CD8-positive, alpha-beta memory T cell (primary cell): ENCODE measurements around the gene FDXR. TPM values are rescaled to one million over a fixed set of nuclear protein-coding genes. Genes with fewer than 3 reads are reported as not detected.
A peak's percentile ranks its signal among the peaks of the same experiment; 100 is the strongest.

Source experiments
- CTCF ChIA-PET: fragments of 350-600 bp; sonication (Branson Sonifier 250); formaldehyde crosslinking; loops from one replicate; lab custom pipeline; 2021; ENCODE audit warnings: antibody characterized with exemption; lab: Charles Lee
- POLR2A ChIA-PET: fragments of 350-600 bp; sonication (Branson Sonifier 250); formaldehyde crosslinking; loops from one replicate; lab custom pipeline; 2021; ENCODE audit warnings: antibody characterized with exemption; lab: Charles Lee
- DNase-seq, 5 donors: peaks; one replicate each; pipeline versions ENCODE4 v3.0.0 to v3.0.0-alpha.2; 2020 to 2022; ENCODE audit warnings: mixed read lengths in 1 of 5
- H3K27ac ChIP-seq: one replicate; pipeline ENCODE4 v1.7.0; 2013; ENCODE audit warnings: low read depth, mild to moderate bottlenecking, low read length, moderate library complexity
- H3K27me3 ChIP-seq: 2 replicates; pipeline ENCODE4 v1.7.0; 2013; ENCODE audit warnings: low read length, mild to moderate bottlenecking; ENCODE audit not compliant: insufficient read depth, poor library complexity, severe bottlenecking
- H3K36me3 ChIP-seq: 2 replicates; pipeline ENCODE4 v1.7.0; 2013; ENCODE audit warnings: mild to moderate bottlenecking, low read length, moderate library complexity; ENCODE audit not compliant: insufficient read depth
- H3K4me1 ChIP-seq: 2 replicates; pipeline ENCODE4 v1.7.0; 2013; ENCODE audit warnings: mild to moderate bottlenecking, low read length, moderate library complexity; ENCODE audit not compliant: insufficient read depth
- H3K4me3 ChIP-seq: 2 replicates; pipeline ENCODE4 v1.7.0; 2013; ENCODE audit warnings: mild to moderate bottlenecking, low read length
- H3K9me3 ChIP-seq: 2 replicates; pipeline ENCODE4 v1.7.0; 2013; ENCODE audit warnings: mild to moderate bottlenecking, low read length
- H3K27ac Mint-ChIP-seq, 8 donors: one replicate each; pipeline ENCODE4 v1.8.0; 2020 to 2021; ENCODE audit warnings: mixed read lengths in 8 of 8, mild to moderate bottlenecking in 6 of 8, inconsistent platforms in 3 of 8, moderate library complexity in 3 of 8
- H3K27me3 Mint-ChIP-seq, 2 donors: one replicate each; pipeline ENCODE4 v1.8.0; 2020 to 2021; ENCODE audit warnings: mixed read lengths in 2 of 2, mild to moderate bottlenecking in 1 of 2, moderate library complexity in 1 of 2
- H3K36me3 Mint-ChIP-seq, 3 donors: one replicate each; pipeline ENCODE4 v1.8.0; 2020 to 2021; ENCODE audit warnings: mixed read lengths in 3 of 3, inconsistent platforms in 1 of 3, mild to moderate bottlenecking in 1 of 3
- H3K4me1 Mint-ChIP-seq, 3 donors: one replicate each; pipeline ENCODE4 v1.8.0; 2020 to 2021; ENCODE audit warnings: mixed read lengths in 3 of 3, inconsistent platforms in 1 of 3, mild to moderate bottlenecking in 1 of 3
- H3K4me3 Mint-ChIP-seq, 7 donors: one replicate each; pipeline ENCODE4 v1.8.0; 2020 to 2021; ENCODE audit warnings: mixed read lengths in 7 of 7, mild to moderate bottlenecking in 6 of 7, moderate library complexity in 4 of 7, inconsistent platforms in 2 of 7
- H3K9me3 Mint-ChIP-seq, 5 donors: one replicate each; pipeline ENCODE4 v1.8.0; 2020 to 2022; ENCODE audit warnings: mixed read lengths in 5 of 5, mild to moderate bottlenecking in 3 of 5, moderate library complexity in 2 of 5, inconsistent platforms in 1 of 5
- polyA plus RNA-seq: library from polyadenylated mRNA; unstranded; fragments of 300-500 nt; fragmentation: Illumina TruSeq; gene quantifications from one replicate; pipeline ENCODE4 v1.2.3, GENCODE V29; 2021
- total RNA-seq, 2 experiments: library from RNA; stranded (reverse); gene quantifications; one replicate each; pipeline ENCODE4 v1.2.3, GENCODE V29; 2021

Gene FDXR
- total and polyA plus RNA-seq, 3 experiments from 2014 or later: 6.4 to 33.3 (median 32.9) TPM

- peaks cover 0 to 1% (median 0%) of the 10 kb centered on the region in 5 donors for H3K9me3 Mint-ChIP-seq
- H3K4me3 Mint-ChIP-seq: no peak overlapping the region
- H3K27ac ChIP-seq: no peak overlapping the region
- ChIA-PET POLR2A (interaction anchor here (0.6 kb wide), 1 partner anchor 480 kb away, joined by 3 read pairs; no protein-coding TSS in a partner anchor), CTCF (interaction anchor here (1.0 to 1.4 kb wide), 2 partner anchors 13 to 23 kb away, joined by 4 read pairs; no protein-coding TSS in a partner anchor)
- H3K36me3 ChIP-seq: no peaks in the 10 kb centered on the region
- H3K27me3 Mint-ChIP-seq: peaks cover 2 to 10% of the 10 kb centered on the region in 2 donors
- no peak overlapping the region for H3K27ac Mint-ChIP-seq
- no peaks in the 10 kb centered on the region for H3K27me3 ChIP-seq
- peaks cover 10 to 22% (median 15%) of the 10 kb centered on the region in 3 donors for H3K4me1 Mint-ChIP-seq
- no peaks in the 10 kb centered on the region for H3K9me3 ChIP-seq
- H3K4me1 ChIP-seq: no peaks in the 10 kb centered on the region
- no peak for DNase-seq
- H3K4me3 ChIP-seq: no peak overlapping the region
- peaks cover 0 to 10% (median 0%) of the 10 kb centered on the region in 3 donors for H3K36me3 Mint-ChIP-seq
These were observed 30.0 kb downstream of the FDXR start for GRCh38 chr17:74842599-74843351.

GRCh38 chr17:74842146-74842598 lies 30.6 kb downstream of the FDXR start:
- peak overlapping the region in 2 of 7 donors; percentile 35 to 37 for H3K4me3 Mint-ChIP-seq
- Histone ChIP-seq H3K4me3 (no peak overlapping the region), H3K9me3 (no peaks in the 10 kb centered on the region), H3K27ac (no peak overlapping the region), H3K36me3 (no peaks in the 10 kb centered on the region), H3K27me3 (no peaks in the 10 kb centered on the region), H3K4me1 (no peaks in the 10 kb centered on the region)
- POLR2A ChIA-PET: no interaction called here
- H3K4me1 Mint-ChIP-seq: peaks cover 10 to 22% (median 15%) of the 10 kb centered on the region in 3 donors
- no peak for DNase-seq
- peaks cover 0 to 16% (median 0%) of the 10 kb centered on the region in 3 donors for H3K36me3 Mint-ChIP-seq
- peak overlapping the region in 2 of 8 donors; percentile 15 to 43 for H3K27ac Mint-ChIP-seq
- peaks cover 0 to 1% (median 0%) of the 10 kb centered on the region in 5 donors for H3K9me3 Mint-ChIP-seq
- peaks cover 2 to 10% of the 10 kb centered on the region in 2 donors for H3K27me3 Mint-ChIP-seq
- CTCF ChIA-PET: interaction anchor here (1.4 kb wide), 1 partner anchor 14 kb away, joined by 4 read pairs; no protein-coding TSS in a partner anchor

GRCh38 chr17:74840989-74841666 lies 31.7 kb downstream of the FDXR start:
- no peak overlapping the region for H3K4me3 ChIP-seq
- ChIA-PET POLR2A (no interaction called here), CTCF (no interaction called here)
- H3K27me3 ChIP-seq: no peaks in the 10 kb centered on the region
- H3K36me3 ChIP-seq: no peaks in the 10 kb centered on the region
- Mint-ChIP-seq H3K27ac (peak overlapping the region in 1 of 8 donors; percentile 13), H3K27me3 (peaks cover 2 to 10% of the 10 kb centered on the region in 2 donors), H3K4me1 (peaks cover 10 to 22% (median 15%) of the 10 kb centered on the region in 3 donors), H3K36me3 (peaks cover 2 to 25% (median 2%) of the 10 kb centered on the region in 3 donors), H3K9me3 (peaks cover 0 to 1% (median 0%) of the 10 kb centered on the region in 5 donors), H3K4me3 (peak overlapping the region in 1 of 7 donors; percentile 35)
- H3K4me1 ChIP-seq: no peaks in the 10 kb centered on the region
- H3K9me3 ChIP-seq: no peaks in the 10 kb centered on the region
- no peak overlapping the region for H3K27ac ChIP-seq
- no peak for DNase-seq

- Histone ChIP-seq H3K4me1 (no peaks in the 10 kb centered on the region), H3K9me3 (no peaks in the 10 kb centered on the region), H3K27ac (no peak overlapping the region), H3K27me3 (no peaks in the 10 kb centered on the region), H3K4me3 (no peak overlapping the region), H3K36me3 (no peaks in the 10 kb centered on the region)
- peaks cover 10 to 22% (median 15%) of the 10 kb centered on the region in 3 donors for H3K4me1 Mint-ChIP-seq
- peaks cover 0 to 1% (median 0%) of the 10 kb centered on the region in 5 donors for H3K9me3 Mint-ChIP-seq
- ChIA-PET POLR2A (no interaction called here), CTCF (no interaction called here)
- peak overlapping the region in 2 of 8 donors; percentile 48 to 63 for H3K27ac Mint-ChIP-seq
- peaks cover 2 to 10% of the 10 kb centered on the region in 2 donors for H3K27me3 Mint-ChIP-seq
- no peak overlapping the region for H3K4me3 Mint-ChIP-seq
- H3K36me3 Mint-ChIP-seq: peaks cover 2 to 34% (median 5%) of the 10 kb centered on the region in 3 donors
- no peak for DNase-seq
These were observed 32.6 kb downstream of the FDXR start for GRCh38 chr17:74839990-74840852.

GRCh38 chr17:74838274-74838673 lies 34.5 kb downstream of the FDXR start:
- Mint-ChIP-seq H3K27ac (no peak overlapping the region), H3K36me3 (peaks cover 2 to 45% (median 5%) of the 10 kb centered on the region in 3 donors), H3K4me1 (peaks cover 10 to 19% (median 11%) of the 10 kb centered on the region in 3 donors), H3K27me3 (peaks cover 0 to 10% of the 10 kb centered on the region in 2 donors), H3K9me3 (peaks cover 0 to 1% (median 0%) of the 10 kb centered on the region in 5 donors), H3K4me3 (no peak overlapping the region)
- H3K4me1 ChIP-seq: no peaks in the 10 kb centered on the region
- H3K27ac ChIP-seq: no peak overlapping the region
- ChIA-PET CTCF (interaction anchor here (1.4 to 1.7 kb wide), 2 partner anchors 10 to 48 kb away, joined by 3 to 6 read pairs; no protein-coding TSS in a partner anchor), POLR2A (no interaction called here)
- no peak overlapping the region for H3K4me3 ChIP-seq
- H3K36me3 ChIP-seq: no peaks in the 10 kb centered on the region
- no peaks in the 10 kb centered on the region for H3K27me3 ChIP-seq
- DNase-seq: no peak
- no peaks in the 10 kb centered on the region for H3K9me3 ChIP-seq

- H3K27me3 Mint-ChIP-seq: peaks cover 0 to 8% of the 10 kb centered on the region in 2 donors
- ChIA-PET POLR2A (no interaction called here), CTCF (no interaction called here)
- H3K27ac ChIP-seq: no peak overlapping the region
- no peak overlapping the region for H3K27ac Mint-ChIP-seq
- no peak for DNase-seq
- H3K27me3 ChIP-seq: no peaks in the 10 kb centered on the region
- peaks cover 2 to 49% (median 5%) of the 10 kb centered on the region in 3 donors for H3K36me3 Mint-ChIP-seq
- H3K9me3 Mint-ChIP-seq: peaks cover 0 to 1% (median 0%) of the 10 kb centered on the region in 5 donors
- no peak overlapping the region for H3K4me3 Mint-ChIP-seq
- H3K4me3 ChIP-seq: no peak overlapping the region
- peaks cover 10 to 13% (median 10%) of the 10 kb centered on the region in 3 donors for H3K4me1 Mint-ChIP-seq
- no peaks in the 10 kb centered on the region for H3K4me1 ChIP-seq
- H3K9me3 ChIP-seq: no peaks in the 10 kb centered on the region
- no peaks in the 10 kb centered on the region for H3K36me3 ChIP-seq
These were observed 35.9 kb downstream of the FDXR start for GRCh38 chr17:74836691-74837467.

GRCh38 chr17:74836191-74836590 lies 36.6 kb downstream of the FDXR start:
- Histone ChIP-seq H3K27ac (no peak overlapping the region), H3K9me3 (no peaks in the 10 kb centered on the region), H3K27me3 (no peaks in the 10 kb centered on the region), H3K36me3 (no peaks in the 10 kb centered on the region), H3K4me3 (no peak overlapping the region), H3K4me1 (no peaks in the 10 kb centered on the region)
- Mint-ChIP-seq H3K4me1 (peaks cover 8 to 9% (median 8%) of the 10 kb centered on the region in 3 donors), H3K27me3 (peaks cover 0 to 3% of the 10 kb centered on the region in 2 donors), H3K27ac (peak overlapping the region in 1 of 8 donors; percentile 17), H3K9me3 (peaks cover 0 to under 1% (median 0%) of the 10 kb centered on the region in 5 donors), H3K4me3 (no peak overlapping the region), H3K36me3 (peaks cover 2 to 49% (median 5%) of the 10 kb centered on the region in 3 donors)
- ChIA-PET CTCF (no interaction called here), POLR2A (no interaction called here)
- no peak for DNase-seq
